Fibroblast of pulmonary artery (primary cell): ENCODE data around the gene TLL2.

Experiments
- DNase-seq: peaks from one replicate; pipeline ENCODE4 v3.0.0-alpha.2; 2010; ENCODE audit warnings: low read depth
- H3K4me3 ChIP-seq: replicated peaks from 2 replicates; pipeline ENCODE4 v1.5.1; 2011; ENCODE audit warnings: low read depth, mild to moderate bottlenecking, control low read depth, low read length, moderate library complexity
- CTCF ChIP-seq: IDR thresholded peaks from 2 replicates; pipeline ENCODE4 v1.5.1; 2011; ENCODE audit warnings: mild to moderate bottlenecking, control low read depth, low read length, inconsistent platforms; ENCODE audit errors: missing control alignments

TLL2 gene

DNA sequence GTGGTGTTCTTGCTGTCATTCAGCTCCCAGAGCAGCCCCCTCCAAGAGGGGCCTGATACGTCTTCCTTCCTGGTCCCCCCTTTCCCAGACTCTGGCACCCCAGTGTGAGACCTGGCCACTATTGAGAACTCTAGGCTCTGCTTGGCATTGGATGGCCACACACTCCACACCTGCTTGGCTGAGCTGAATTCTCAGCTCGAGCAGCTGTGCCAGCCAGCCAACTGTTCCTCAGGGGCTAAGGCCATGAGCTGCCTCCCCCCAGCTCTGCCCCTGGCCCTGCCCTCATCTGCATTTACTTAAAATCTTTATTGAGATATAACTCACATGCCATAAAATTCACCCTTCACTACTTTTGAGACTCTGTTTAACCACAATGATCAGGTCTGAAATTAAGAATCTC, 6.7 kb downstream of the TLL2 start:
- no peak for DNase-seq

GRCh38 chr10:96505150-96506136, 8.3 kb downstream of the TLL2 start:
- no peak for TF ChIP-seq CTCF
- no peak for DNase-seq
- H3K4me3 ChIP-seq, result no peak overlapping the region

More for the DNA sequence above, 6.7 kb downstream of the TLL2 start:
- H3K4me3 ChIP-seq, result no peak overlapping the region
- no peak for TF ChIP-seq CTCF

GRCh38 chr10:96502561-96503282, 11.0 kb downstream of the TLL2 start:
- DNase-seq, result no peak
- TF ChIP-seq CTCF, result no peak
- H3K4me3 ChIP-seq, result no peak overlapping the region

DNA sequence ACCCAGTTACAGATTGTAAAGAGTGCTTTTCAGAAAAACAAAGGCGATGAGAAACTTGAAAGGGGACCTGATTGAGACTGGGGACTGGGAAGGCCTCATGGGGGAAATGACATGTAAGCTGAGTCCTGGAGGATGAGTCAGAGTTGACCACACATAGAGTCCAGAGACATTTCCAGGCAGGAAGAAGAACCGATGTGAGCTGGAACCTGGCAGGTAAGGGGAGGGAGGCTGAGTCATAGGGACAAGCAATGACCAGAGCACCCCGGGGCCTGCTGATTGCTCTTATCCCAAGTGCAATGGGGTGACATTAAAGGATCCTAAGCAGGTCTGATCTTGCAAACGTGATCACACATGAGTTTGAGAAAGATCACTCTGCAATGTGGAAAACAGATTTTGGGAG, 11.7 kb downstream of the TLL2 start:
- H3K4me3 ChIP-seq, result no peak overlapping the region
- TF ChIP-seq CTCF, result no peak
- DNase-seq, result no peak

GRCh38 chr10:96500519-96500918, 13.2 kb downstream of the TLL2 start:
- H3K4me3 ChIP-seq, result no peak overlapping the region
- no peak for TF ChIP-seq CTCF
- no peak for DNase-seq

DNA sequence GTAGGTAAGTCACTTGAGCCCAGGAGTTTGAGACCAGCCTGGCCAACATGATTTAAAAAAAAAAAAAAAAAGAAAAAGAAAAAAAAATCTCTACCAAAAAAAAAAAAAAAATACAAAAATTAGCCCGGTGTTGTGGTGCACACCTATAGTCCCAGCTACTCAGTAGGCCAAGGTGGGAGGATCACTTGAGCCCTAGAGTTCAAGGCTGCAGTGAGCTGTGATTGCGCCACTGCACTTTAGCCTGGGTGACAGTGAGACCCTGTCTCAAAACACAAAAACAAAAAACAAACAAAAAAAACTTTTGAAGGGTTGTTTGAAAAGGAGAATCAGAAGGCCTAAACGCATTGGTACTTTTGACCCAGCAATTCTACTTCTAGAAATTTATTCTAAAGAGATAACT, 13.7 kb downstream of the TLL2 start:
- no peak overlapping the region for H3K4me3 ChIP-seq
- no peak for TF ChIP-seq CTCF
- DNase-seq, result no peak
